COLO668 (cell line): ENCODE results near the gene GPR55.

Experiments used
- DNase-seq: peaks from one replicate; lab custom pipeline; 2025; ENCODE audit not compliant: unreplicated experiment; lab: John Stamatoyannopoulos, UW

GPR55 gene

GRCh38 chr2:230869914-230870543, 55.0 kb downstream of the GPR55 start:
- no peak for DNase-seq

GRCh38 chr2:230868947-230869913, 55.8 kb downstream of the GPR55 start:
- no peak for DNase-seq

- no peak for DNase-seq
Measured at GRCh38 chr2:230868161-230868946, 56.7 kb downstream of the GPR55 start.

- peak; percentile 40 for DNase-seq
Measured at GRCh38 chr2:230866756-230867523, 58.1 kb downstream of the GPR55 start.

- peak; percentile 30 for DNase-seq
Measured at GRCh38 chr2:230865766-230866755, 59.0 kb downstream of the GPR55 start.

- no peak for DNase-seq
Measured at GRCh38 chr2:230865307-230865765, 59.7 kb downstream of the GPR55 start.

- DNase-seq = peak; percentile 79
Measured at GRCh38 chr2:230864605-230865306, 60.3 kb downstream of the GPR55 start, which contains the start of gene ITM2C. TSS of gene ITM2C (plus strand) at chr2:230864942. CDS start at chr2:230865026, 84 bp downstream.

- DNase-seq = no peak
Measured at GRCh38 chr2:230864122-230864604, 60.9 kb downstream of the GPR55 start.

GRCh38 chr2:230863442-230864121, 61.5 kb downstream of the GPR55 start:
- DNase-seq = peak; percentile 24

GRCh38 chr2:230863031-230863430, 62.0 kb downstream of the GPR55 start:
- no peak for DNase-seq

GRCh38 chr2:230862292-230862691, 62.8 kb downstream of the GPR55 start:
- DNase-seq = no peak

GRCh38 chr2:230861552-230862255, 63.3 kb downstream of the GPR55 start:
- DNase-seq = peak; percentile 14
